Vagina (tissue), 2 donors: ENCODE data around the gene PEPD.

Source experiments
- POLR2A ChIP-seq, 2 donors: fragments of 450-650 bp; IDR thresholded peaks; one replicate each; pipeline ENCODE4 v1.6.1; 2017; ENCODE audit warnings: antibody characterized with exemption in 2 of 2, mild to moderate bottlenecking in 2 of 2, moderate library complexity in 2 of 2
- POLR2AphosphoS5 ChIP-seq, 2 donors: sonication (generic); formaldehyde crosslinking; IDR thresholded peaks; one replicate each; pipeline ENCODE4 v1.9.0; 2017; ENCODE audit warnings: antibody characterized with exemption in 2 of 2, mild to moderate bottlenecking in 2 of 2, low read depth in 1 of 2; ENCODE audit not compliant: insufficient read depth in 1 of 2
- TF ChIP-seq, protein P1 (sequence below), 3 experiments: fragments of 450-650 bp in 2 of 3; fragments of 200-600 bp in 1 of 3; sonication (generic) in 1 of 3; IDR thresholded peaks; one replicate each; pipeline ENCODE4 v1.5.1; 2017 to 2019; ENCODE audit warnings: antibody characterized with exemption in 3 of 3, mild to moderate bottlenecking in 2 of 3, moderate library complexity in 2 of 3

DNA sequence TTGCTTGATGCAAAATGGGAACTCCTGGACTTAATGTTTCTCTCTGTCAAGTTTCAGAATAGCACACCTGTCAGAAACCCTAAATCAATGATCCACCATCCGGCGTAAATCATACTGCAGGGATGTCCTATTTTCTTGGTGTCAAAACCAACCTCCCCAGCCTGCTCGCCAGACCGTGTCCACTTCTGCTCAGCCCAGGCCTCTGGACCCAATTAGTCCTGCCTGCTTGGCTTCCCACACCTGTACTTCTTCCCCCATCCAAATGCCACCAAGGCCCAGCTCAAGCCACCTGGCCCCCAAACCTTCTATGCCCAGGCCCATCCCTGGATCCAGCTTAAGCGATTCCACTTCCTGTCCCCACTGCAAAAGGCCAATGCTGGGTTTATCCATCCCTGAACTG lies 25.1 kb upstream of the PEPD start:
- TF ChIP-seq, protein P1, sequence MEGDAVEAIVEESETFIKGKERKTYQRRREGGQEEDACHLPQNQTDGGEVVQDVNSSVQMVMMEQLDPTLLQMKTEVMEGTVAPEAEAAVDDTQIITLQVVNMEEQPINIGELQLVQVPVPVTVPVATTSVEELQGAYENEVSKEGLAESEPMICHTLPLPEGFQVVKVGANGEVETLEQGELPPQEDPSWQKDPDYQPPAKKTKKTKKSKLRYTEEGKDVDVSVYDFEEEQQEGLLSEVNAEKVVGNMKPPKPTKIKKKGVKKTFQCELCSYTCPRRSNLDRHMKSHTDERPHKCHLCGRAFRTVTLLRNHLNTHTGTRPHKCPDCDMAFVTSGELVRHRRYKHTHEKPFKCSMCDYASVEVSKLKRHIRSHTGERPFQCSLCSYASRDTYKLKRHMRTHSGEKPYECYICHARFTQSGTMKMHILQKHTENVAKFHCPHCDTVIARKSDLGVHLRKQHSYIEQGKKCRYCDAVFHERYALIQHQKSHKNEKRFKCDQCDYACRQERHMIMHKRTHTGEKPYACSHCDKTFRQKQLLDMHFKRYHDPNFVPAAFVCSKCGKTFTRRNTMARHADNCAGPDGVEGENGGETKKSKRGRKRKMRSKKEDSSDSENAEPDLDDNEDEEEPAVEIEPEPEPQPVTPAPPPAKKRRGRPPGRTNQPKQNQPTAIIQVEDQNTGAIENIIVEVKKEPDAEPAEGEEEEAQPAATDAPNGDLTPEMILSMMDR (IDR thresholded peaks at IDR 0.05): no peak
- no peak for TF ChIP-seq POLR2A (IDR thresholded peaks at IDR 0.05)
- no peak for TF ChIP-seq POLR2AphosphoS5 (IDR thresholded peaks at IDR 0.05; ENCODE audit: insufficient read depth in 1 of 2, low read depth in 1 of 2)
